ENCODE data around the gene HOXC6.
"Not testable (repeated sequence)": the region's sequence is repeated elsewhere in the genome, so short reads cannot be mapped to it uniquely, and the experiment has no call there.

Gene HOXC6

GRCh38 chr12:54079115-54079514 is 50.9 kb downstream of the HOXC6 start:
- not testable (repeated sequence) for DNase-seq
